Inflammatory macrophage (primary cell): Measurements from ENCODE around the gene KIF9.
"Not testable (repeated sequence)": the region's sequence is repeated elsewhere in the genome, so short reads cannot be mapped to it uniquely, and the experiment has no call there.

Source experiments
- DNase-seq, 2 donors: peaks; one replicate each; pipeline ENCODE4 v3.0.0-alpha.2; 2020 to 2022
- total RNA-seq, 18 experiments: gene quantifications; one replicate each; lab custom pipeline; 2026; ENCODE audit warnings: mixed read lengths in 6 of 18, inconsistent platforms in 2 of 18; lab: John Stamatoyannopoulos, UW

Gene KIF9
- total RNA-seq: 1.3 to 3.3 (median 2.2) reads per million in 18 experiments

DNA sequence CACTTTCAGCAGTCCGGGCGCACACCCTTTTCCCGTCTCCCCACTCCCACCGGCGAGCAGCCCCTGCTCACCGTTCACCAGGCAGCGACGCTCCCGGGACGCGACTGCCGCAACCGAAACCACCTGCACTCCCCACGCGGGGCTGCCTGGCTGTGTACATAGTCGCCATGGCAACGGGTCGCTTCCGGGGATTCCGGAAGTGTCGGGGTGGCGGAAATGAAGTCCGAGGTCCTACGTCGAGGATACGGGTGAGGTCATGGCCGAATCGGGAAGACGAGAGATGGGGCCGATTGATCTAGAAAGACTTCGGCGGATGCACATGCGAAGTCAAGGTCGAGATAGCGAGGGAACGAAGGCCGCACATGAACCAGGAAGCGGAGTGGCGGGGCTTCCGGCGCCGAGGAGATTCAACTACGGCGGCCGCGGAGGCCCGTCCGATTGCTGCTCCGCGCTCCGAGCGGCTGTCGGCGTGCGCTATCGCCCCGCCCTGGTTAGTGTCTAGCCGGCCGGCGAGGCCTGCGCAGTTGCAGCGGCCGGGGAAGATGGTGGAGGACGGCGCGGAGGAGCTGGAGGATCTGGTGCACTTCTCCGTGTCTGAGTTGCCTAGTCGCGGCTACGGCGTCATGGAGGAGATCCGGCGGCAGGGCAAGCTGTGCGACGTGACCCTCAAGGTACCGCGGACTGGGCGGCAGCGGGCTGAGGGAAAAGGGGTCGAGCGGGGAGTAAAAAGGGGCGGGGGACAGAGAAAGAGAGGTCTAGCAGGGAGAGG, at the start of gene KIF9, which contains the start of gene KLHL18:
KIF9 (minus strand) TSS at position 376 of the 769 bp plus-strand sequence. CDS start 5,425 bp downstream, outside the sequence.
KLHL18 (plus strand) TSS at position 521 of the 769 bp plus-strand sequence; CDS start at position 543, 22 bp downstream.
- peak; percentile 91 to 95 for DNase-seq

- peak; percentile 65 to 71 for DNase-seq
Measured at GRCh38 chr3:47324278-47324865, 41.8 kb upstream of the KIF9 start.

GRCh38 chr3:47323431-47324277, 41.1 kb upstream of the KIF9 start:
- DNase-seq: no peak

- no peak for DNase-seq
Measured at GRCh38 chr3:47319956-47320355, 37.4 kb upstream of the KIF9 start.

DNA sequence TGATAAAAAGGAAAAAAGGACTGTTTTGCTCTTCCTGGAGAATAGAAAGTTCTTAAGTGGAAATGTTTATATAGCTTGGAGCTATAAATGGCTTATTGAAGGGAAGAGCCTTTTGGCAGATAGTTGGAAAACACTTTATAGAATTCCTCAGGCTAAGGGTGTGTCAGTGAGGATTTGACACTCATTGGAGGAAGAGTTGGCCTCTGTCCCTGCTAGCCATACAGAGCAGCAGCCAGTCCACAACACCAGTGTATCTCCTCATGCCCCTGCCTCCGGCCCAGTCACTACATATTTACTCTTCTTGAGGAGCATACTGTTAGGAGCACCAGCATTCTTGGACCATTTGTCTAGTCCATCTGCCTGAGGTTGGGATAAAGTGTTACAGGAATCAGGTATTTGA, 36.3 kb upstream of the KIF9 start:
- DNase-seq: no peak

GRCh38 chr3:47316151-47316550, 33.6 kb upstream of the KIF9 start:
- not testable (repeated sequence) for DNase-seq

GRCh38 chr3:47315069-47315647, 32.6 kb upstream of the KIF9 start:
- peak; percentile 51 to 55 for DNase-seq

- no peak for DNase-seq
Measured at GRCh38 chr3:47314056-47314764, 31.6 kb upstream of the KIF9 start.

GRCh38 chr3:47313341-47314055, 30.9 kb upstream of the KIF9 start:
- peak; percentile 52 to 76 for DNase-seq

GRCh38 chr3:47310391-47310790, 27.8 kb upstream of the KIF9 start:
- DNase-seq: no peak

- not testable (repeated sequence) for DNase-seq
Measured at GRCh38 chr3:47309231-47309630, 26.6 kb upstream of the KIF9 start.

GRCh38 chr3:47306022-47306421, 23.4 kb upstream of the KIF9 start:
- no peak for DNase-seq

DNA sequence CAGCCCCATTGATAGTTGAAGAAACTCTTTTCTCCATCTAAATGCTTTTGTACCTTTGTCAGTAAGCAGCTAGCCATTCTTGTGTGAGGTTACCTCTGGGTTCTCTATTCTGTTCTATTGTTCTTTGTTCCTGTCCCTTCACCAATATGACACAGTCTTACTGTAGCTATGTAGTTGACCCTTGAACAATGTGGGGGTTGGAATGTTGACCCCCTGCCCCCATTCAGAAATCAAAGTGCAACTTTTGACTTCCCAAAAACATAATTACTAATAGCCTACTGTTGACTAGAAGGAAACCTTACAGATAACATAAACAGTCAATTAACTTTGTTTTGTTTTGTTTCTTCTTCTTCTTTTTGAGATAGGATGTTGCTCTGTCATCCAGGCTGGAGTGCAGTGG, 18.9 kb upstream of the KIF9 start:
- DNase-seq: no peak

GRCh38 chr3:47299381-47300318, 17.1 kb upstream of the KIF9 start:
- peak; percentile 36 to 53 for DNase-seq

- no peak for DNase-seq
Measured at GRCh38 chr3:47298439-47298838, 15.8 kb upstream of the KIF9 start.

GRCh38 chr3:47296562-47297302, 14.1 kb upstream of the KIF9 start:
- peak in 1 of 2 donors; percentile 25 for DNase-seq

DNA sequence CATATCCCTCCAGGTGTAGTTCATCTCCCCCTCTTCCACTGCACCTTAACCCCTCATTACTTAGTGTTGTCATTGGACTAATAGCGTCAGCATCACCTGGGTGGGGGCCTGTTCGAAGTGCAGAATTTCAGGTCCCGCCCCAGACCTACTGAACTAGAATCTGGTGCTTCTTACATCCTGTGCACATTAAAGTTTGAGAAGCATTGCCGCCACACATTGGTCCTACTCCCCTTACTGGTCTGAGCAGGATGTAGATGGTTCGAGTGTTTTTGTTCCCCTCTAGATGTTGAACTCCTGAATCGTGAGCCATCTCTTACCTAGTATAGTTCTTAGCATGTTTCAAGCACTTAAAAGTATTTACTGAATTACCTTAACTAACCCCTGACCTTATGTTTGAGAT, 13.4 kb upstream of the KIF9 start:
- no peak for DNase-seq

- no peak for DNase-seq
Measured at GRCh38 chr3:47295322-47295721, 12.7 kb upstream of the KIF9 start.

- DNase-seq: no peak
Measured at GRCh38 chr3:47294392-47294791, 11.8 kb upstream of the KIF9 start.
